Breast epithelium (tissue), 4 donors: ENCODE data around the gene STIM2. TPM values are rescaled to one million over a fixed set of nuclear protein-coding genes. Genes with fewer than 3 reads are reported as not detected.

Source experiments
- DNase-seq, 2 donors: peaks; one replicate each; pipeline ENCODE4 v3.0.0-alpha.2; 2019; ENCODE audit warnings: low spot score in 2 of 2
- H3K27ac ChIP-seq, 2 donors: fragments of 200-600 bp; sonication (generic) in 1 of 2; one replicate each; pipeline ENCODE4 v1.5.1; 2016 to 2019; ENCODE audit warnings: mild to moderate bottlenecking in 1 of 2
- H3K27me3 ChIP-seq, 2 donors: fragments of 200-600 bp; sonication (generic) in 1 of 2; one replicate each; pipeline versions ENCODE4 v1.5.1 to v1.6.0; 2017 to 2019; ENCODE audit warnings: control low read depth in 1 of 2, mild to moderate bottlenecking in 1 of 2
- H3K36me3 ChIP-seq: fragments of 200-600 bp; one replicate; pipeline ENCODE4 v1.5.1; 2019
- H3K4me1 ChIP-seq, 2 donors: fragments of 200-600 bp; sonication (generic); one replicate each; pipeline ENCODE4 v1.5.1; 2016 to 2019; ENCODE audit warnings: control low read depth in 1 of 2
- H3K4me3 ChIP-seq, 3 donors: fragments of 200-600 bp; sonication (generic); 1 replicate in 2 of 3; 2 replicates in 1 of 3; pipeline ENCODE4 v1.5.1; 2016 to 2019; ENCODE audit warnings: mild to moderate bottlenecking in 3 of 3, moderate library complexity in 2 of 3
- H3K9me3 ChIP-seq, 2 donors: fragments of 200-600 bp; sonication (generic) in 1 of 2; one replicate each; pipeline ENCODE4 v1.5.1; 2016 to 2019; ENCODE audit warnings: control low read depth in 1 of 2
- POLR2A ChIP-seq: fragments of 450-650 bp; IDR thresholded peaks from one replicate; pipeline ENCODE4 v1.6.1; 2016; ENCODE audit warnings: antibody characterized with exemption, mild to moderate bottlenecking, moderate library complexity
- POLR2AphosphoS5 ChIP-seq, 3 donors: sonication (generic); formaldehyde crosslinking; IDR thresholded peaks; one replicate each; pipeline ENCODE4 v1.6.1; 2017; ENCODE audit warnings: antibody characterized with exemption in 3 of 3
- intact Hi-C: fragments of 100-400 bp; cut with DNase I; formaldehyde crosslinking; loops from one replicate; pipeline ENCODE4 v1.15.1; 2023; ENCODE audit warnings: low total_unique reads
- total RNA-seq, 3 donors: library from RNA; depleted of rRNA; stranded (reverse); fragments of >200 nt; gene quantifications; one replicate each; pipeline ENCODE4 v1.1.0, GENCODE V29; 2016
- TF ChIP-seq, protein P1 (sequence below), 3 donors: fragments of 450-650 bp; IDR thresholded peaks; one replicate each; pipeline ENCODE4 v1.5.1; 2016 to 2017; ENCODE audit warnings: antibody characterized with exemption in 3 of 3, mild to moderate bottlenecking in 3 of 3, moderate library complexity in 3 of 3

STIM2 gene
- total RNA-seq, 3 donors from 2014 or later = 12.0 to 24.7 (median 23.3) TPM

DNA sequence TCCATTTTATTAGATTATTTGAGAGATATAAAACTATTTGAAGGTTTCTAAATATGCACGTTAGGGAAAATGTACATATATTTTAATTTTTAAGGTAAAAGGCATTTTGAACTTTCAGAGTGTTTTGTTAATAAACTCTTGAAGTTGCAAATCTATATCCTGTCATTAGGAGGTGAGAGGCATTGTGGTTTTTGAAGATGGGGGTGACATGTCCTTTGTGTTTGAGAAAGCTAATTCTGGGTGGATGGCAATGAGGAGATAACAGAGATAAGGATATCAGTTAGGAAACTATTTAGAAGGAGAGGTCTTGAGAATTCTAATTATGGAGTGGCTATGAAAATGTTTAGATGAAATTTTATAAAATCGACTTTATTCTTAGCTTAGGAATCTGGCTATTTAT, 6.1 kb downstream of the STIM2 start:
- H3K9me3 ChIP-seq = no peaks in the 10 kb centered on the region
- H3K4me3 ChIP-seq = no peak overlapping the region
- H3K27ac ChIP-seq = no peak overlapping the region
- no peaks in the 10 kb centered on the region for H3K4me1 ChIP-seq
- DNase-seq = no peak
- no peak for TF ChIP-seq POLR2A
- TF ChIP-seq, protein P1, sequence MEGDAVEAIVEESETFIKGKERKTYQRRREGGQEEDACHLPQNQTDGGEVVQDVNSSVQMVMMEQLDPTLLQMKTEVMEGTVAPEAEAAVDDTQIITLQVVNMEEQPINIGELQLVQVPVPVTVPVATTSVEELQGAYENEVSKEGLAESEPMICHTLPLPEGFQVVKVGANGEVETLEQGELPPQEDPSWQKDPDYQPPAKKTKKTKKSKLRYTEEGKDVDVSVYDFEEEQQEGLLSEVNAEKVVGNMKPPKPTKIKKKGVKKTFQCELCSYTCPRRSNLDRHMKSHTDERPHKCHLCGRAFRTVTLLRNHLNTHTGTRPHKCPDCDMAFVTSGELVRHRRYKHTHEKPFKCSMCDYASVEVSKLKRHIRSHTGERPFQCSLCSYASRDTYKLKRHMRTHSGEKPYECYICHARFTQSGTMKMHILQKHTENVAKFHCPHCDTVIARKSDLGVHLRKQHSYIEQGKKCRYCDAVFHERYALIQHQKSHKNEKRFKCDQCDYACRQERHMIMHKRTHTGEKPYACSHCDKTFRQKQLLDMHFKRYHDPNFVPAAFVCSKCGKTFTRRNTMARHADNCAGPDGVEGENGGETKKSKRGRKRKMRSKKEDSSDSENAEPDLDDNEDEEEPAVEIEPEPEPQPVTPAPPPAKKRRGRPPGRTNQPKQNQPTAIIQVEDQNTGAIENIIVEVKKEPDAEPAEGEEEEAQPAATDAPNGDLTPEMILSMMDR (IDR thresholded peaks at IDR 0.05) = no peak
- TF ChIP-seq POLR2AphosphoS5 (IDR thresholded peaks at IDR 0.05) = no peak
- no peaks in the 10 kb centered on the region for H3K36me3 ChIP-seq
- intact Hi-C loops = loop anchor here (10.0 kb wide), 1 partner anchor 1772 kb away; no protein-coding TSS in a partner anchor
- no peaks in the 10 kb centered on the region for H3K27me3 ChIP-seq

DNA sequence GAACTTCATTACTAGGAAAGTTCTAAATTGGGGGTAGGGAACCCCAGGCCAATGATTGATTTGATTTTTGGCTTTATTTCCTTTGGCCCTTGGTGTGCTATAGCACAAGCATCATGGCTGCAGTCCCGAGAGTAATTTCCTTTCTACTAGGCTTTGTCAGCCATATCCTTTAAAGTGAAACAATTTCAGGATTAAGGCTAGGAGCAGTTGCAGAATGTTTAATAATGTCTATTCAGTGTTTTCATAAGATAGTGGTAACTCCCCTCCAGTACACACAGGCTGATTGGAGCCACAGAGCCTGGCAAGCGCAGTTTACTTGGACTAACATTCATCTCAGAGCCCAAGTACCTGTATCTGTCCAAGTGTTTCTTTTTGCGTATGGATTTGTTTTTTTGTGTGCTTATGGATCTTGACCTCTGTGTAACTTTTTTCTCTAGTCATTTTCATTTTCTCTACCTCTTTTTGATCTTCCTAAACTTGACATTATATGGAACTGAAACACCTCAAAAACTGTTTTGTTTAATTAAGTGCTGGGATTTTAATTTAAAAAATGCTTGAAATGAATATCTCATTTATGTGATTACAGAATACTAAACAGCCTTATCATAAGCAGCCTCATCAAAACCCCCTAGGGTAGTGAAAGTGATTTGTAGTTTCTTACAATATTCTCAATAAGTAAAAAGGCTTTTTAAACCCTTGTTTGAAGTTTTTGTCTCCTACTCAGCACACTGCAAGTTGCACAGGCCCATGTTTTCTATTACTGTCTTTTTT, 7.5 kb downstream of the STIM2 start:
- intact Hi-C loops = loop anchor here (10.0 kb wide), 1 partner anchor 1773 kb away; no protein-coding TSS in a partner anchor
- Histone ChIP-seq H3K4me1 (no peaks in the 10 kb centered on the region), H3K4me3 (no peak overlapping the region), H3K27ac (peak overlapping the region in 1 of 2 donors; percentile 20), H3K9me3 (no peaks in the 10 kb centered on the region), H3K27me3 (no peaks in the 10 kb centered on the region), H3K36me3 (no peaks in the 10 kb centered on the region)
- TF ChIP-seq, protein P1 (IDR thresholded peaks at IDR 0.05) = no peak
- no peak for TF ChIP-seq POLR2AphosphoS5 (IDR thresholded peaks at IDR 0.05)
- TF ChIP-seq POLR2A = no peak
- no peak for DNase-seq

DNA sequence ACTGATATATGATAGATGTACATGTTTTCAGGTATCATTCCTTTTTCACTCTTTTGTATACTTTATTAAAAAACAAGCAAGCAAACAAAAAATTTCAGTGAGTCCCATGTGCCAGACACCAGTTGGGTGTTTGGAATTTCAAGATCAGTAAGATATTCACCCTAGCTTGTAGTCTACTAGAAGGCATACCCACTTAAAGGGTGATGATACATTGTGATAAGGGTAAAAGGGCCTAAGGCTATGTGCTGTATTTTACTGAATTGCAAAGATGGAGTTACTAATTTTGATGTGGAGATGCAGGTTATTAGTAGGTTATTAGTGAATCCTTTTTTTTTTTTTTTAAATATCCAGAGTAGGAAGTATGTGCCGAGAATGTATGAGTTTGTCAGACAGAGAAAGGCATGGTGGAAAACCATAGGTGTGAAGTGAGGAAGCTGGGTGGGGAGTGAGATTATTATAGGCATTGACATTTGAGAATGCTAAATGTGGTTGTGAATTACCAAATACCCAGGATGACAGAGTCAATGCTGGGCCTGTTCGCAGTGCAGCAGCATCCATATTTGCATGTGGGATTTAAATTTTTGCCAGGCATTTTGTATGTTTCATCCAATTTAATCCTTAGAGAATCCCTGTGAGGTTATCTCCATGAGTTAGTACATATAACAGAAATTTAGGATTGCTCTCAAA, 10.1 kb downstream of the STIM2 start:
- H3K27ac ChIP-seq = no peak overlapping the region
- intact Hi-C loops = loop anchor here (5.0 kb wide), 1 partner anchor 338 kb away; no protein-coding TSS in a partner anchor
- no peaks in the 10 kb centered on the region for H3K27me3 ChIP-seq
- no peaks in the 10 kb centered on the region for H3K36me3 ChIP-seq
- no peak overlapping the region for H3K4me3 ChIP-seq
- no peaks in the 10 kb centered on the region for H3K4me1 ChIP-seq
- TF ChIP-seq POLR2A (no peak), POLR2AphosphoS5 (IDR thresholded peaks at IDR 0.05) (no peak)
- TF ChIP-seq, protein P1 (IDR thresholded peaks at IDR 0.05) = no peak
- H3K9me3 ChIP-seq = no peaks in the 10 kb centered on the region
- DNase-seq = no peak

DNA sequence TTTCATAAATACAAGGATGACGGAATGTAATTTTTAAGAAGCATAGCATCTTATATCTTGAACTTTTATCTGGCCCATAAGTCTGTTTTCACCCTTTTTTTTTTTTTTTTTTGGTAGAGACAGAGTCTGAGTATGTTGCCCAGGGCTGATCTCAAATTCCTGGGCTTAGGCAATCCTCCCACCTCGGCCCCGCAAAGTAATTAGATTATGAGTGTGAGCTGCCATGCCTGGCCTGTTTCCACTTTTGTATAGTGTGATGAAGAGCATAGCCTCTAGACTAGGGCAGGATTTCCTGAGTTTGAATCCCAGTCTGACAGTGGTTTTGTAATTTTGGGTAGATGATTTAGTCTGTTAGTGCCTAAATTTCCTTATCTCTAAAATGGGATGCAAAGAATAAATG, 11.0 kb downstream of the STIM2 start:
- no peaks in the 10 kb centered on the region for H3K36me3 ChIP-seq
- intact Hi-C loops = loop anchor here (5.0 kb wide), 1 partner anchor 339 kb away; no protein-coding TSS in a partner anchor
- H3K4me1 ChIP-seq = no peaks in the 10 kb centered on the region
- no peak overlapping the region for H3K4me3 ChIP-seq
- peak in 1 of 2 donors; percentile 73 for DNase-seq
- no peaks in the 10 kb centered on the region for H3K9me3 ChIP-seq
- TF ChIP-seq, protein P1 (IDR thresholded peaks at IDR 0.05) = no peak
- no peak for TF ChIP-seq POLR2AphosphoS5 (IDR thresholded peaks at IDR 0.05)
- H3K27me3 ChIP-seq = no peaks in the 10 kb centered on the region
- no peak overlapping the region for H3K27ac ChIP-seq
